Activated CD4-positive, alpha-beta memory T cell treated with anti-CD3 and anti-CD28 coated beads for 36 hours (primary cell): ENCODE results near the gene ZNF81. TPM values are rescaled to one million over a fixed set of nuclear protein-coding genes. Genes with fewer than 3 reads are reported as not detected.
A peak's percentile ranks its signal among the peaks of the same experiment; 100 is the strongest.
"Not testable (repeated sequence)": the region's sequence is repeated elsewhere in the genome, so short reads cannot be mapped to it uniquely, and the experiment has no call there.

ENCODE experiments used
- CTCF ChIA-PET: fragments of 350-600 bp; sonication (Branson Sonifier 250); formaldehyde crosslinking; loops from one replicate; lab custom pipeline; 2021; ENCODE audit warnings: antibody characterized with exemption, inconsistent platforms; lab: Charles Lee
- POLR2A ChIA-PET: fragments of 350-600 bp; sonication (Branson Sonifier 250); formaldehyde crosslinking; loops from one replicate; lab custom pipeline; 2021; ENCODE audit warnings: antibody characterized with exemption; lab: Charles Lee
- DNase-seq: peaks from one replicate; pipeline ENCODE4 v3.0.0-alpha.2; 2020
- H3K27ac Mint-ChIP-seq: one replicate; pipeline ENCODE4 v1.8.0; 2021; ENCODE audit warnings: mixed read lengths
- H3K27me3 Mint-ChIP-seq: one replicate; pipeline ENCODE4 v1.8.0; 2021; ENCODE audit warnings: mixed read lengths
- H3K36me3 Mint-ChIP-seq: one replicate; pipeline ENCODE4 v1.8.0; 2021; ENCODE audit warnings: mixed read lengths
- H3K4me1 Mint-ChIP-seq: one replicate; pipeline ENCODE4 v1.8.0; 2021; ENCODE audit warnings: low read depth, mixed read lengths
- H3K4me3 Mint-ChIP-seq: one replicate; pipeline ENCODE4 v1.8.0; 2021; ENCODE audit warnings: mild to moderate bottlenecking, mixed read lengths
- H3K9me3 Mint-ChIP-seq: one replicate; pipeline ENCODE4 v1.8.0; 2021; ENCODE audit warnings: mixed read lengths
- intact Hi-C: fragments of 100-400 bp; cut with micrococcal nuclease; formaldehyde crosslinking; loops from one replicate; pipeline ENCODE4 v1.15.1; 2023
- total RNA-seq, 2 experiments: library from RNA; stranded (reverse); gene quantifications; one replicate each; pipeline ENCODE4 v1.2.3, GENCODE V29; 2021

ZNF81 gene
- total RNA-seq, 2 experiments from 2014 or later, result 6.0 to 7.2 TPM

DNA sequence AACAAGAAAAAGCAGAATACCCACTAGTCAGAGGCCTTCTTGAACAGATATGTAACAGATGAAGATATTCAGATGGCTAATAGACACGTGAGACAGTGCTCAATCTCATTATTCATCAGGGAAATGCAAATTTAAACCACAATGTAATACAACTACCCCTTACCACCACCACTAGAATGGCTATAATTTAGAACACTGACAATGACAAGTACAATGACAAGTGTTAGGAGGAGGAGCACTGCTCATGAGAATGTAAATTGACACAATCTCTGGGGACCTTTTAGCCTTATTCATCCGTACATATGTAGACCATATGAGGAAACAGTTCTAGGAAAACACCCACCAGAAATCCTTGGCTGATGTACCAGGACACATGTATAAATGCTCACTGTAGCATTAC lies 13.1 kb downstream of the ZNF81 start:
- intact Hi-C loops, result loop anchor here (5.0 kb wide), 1 partner anchor 178 kb away; no protein-coding TSS in a partner anchor
- POLR2A ChIA-PET, result no interaction called here

DNA sequence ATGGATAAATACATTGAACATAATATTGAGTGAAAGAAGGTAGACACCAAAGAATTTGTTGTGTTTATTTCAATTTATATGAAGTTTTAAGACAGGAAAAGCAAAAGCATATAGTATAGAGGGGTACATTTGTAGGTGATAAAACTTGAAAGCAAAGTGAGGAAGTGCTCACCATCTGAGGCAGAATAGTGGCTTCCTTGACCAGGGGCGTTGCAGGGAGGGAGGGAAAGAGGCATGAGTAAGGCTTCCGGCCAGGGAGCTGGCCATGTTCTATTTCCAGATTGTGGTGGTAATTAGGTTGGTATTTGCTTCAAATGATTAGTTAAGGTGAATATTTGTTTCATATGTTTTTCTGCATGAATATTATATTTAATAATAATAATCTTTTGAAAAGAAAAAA lies 13.7 kb downstream of the ZNF81 start:
- H3K9me3 Mint-ChIP-seq, POLR2A ChIA-PET, H3K4me1 Mint-ChIP-seq, DNase-seq, H3K27ac Mint-ChIP-seq, H3K27me3 Mint-ChIP-seq, CTCF ChIA-PET, H3K4me3 Mint-ChIP-seq: not testable (repeated sequence)
- intact Hi-C loops, result loop anchor here (5.0 kb wide), 1 partner anchor 177 kb away; no protein-coding TSS in a partner anchor
- H3K36me3 Mint-ChIP-seq, result peaks cover 16% of the 10 kb centered on the region

More for the DNA sequence above, 13.1 kb downstream of the ZNF81 start:
- H3K4me3 Mint-ChIP-seq, result no peak overlapping the region
- H3K9me3 Mint-ChIP-seq, result no peaks in the 10 kb centered on the region
- no peaks in the 10 kb centered on the region for H3K27me3 Mint-ChIP-seq
- H3K4me1 Mint-ChIP-seq, result peaks cover under 1% of the 10 kb centered on the region
- peaks cover 16% of the 10 kb centered on the region for H3K36me3 Mint-ChIP-seq
- CTCF ChIA-PET, result no interaction called here
- no peak for DNase-seq
- no peak overlapping the region for H3K27ac Mint-ChIP-seq

DNA sequence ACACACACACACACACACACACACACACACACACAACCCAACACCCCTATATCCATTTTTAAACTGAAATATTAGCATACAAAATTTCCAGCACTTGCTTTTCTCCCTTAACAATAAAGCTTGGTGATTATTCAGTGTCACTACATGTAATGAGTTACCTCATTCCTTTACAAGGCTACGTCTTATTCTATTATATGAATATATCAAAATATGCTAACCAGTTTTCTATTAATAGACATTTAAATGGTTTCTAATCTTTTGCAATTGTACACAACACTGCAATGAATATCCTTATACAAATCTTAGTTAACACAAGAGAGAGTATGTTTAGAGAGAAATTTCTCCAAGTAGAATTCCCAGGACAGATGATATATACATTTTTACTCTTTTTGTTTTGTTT lies 14.2 kb downstream of the ZNF81 start:
- intact Hi-C loops, result loop anchor here (5.0 kb wide), 1 partner anchor 176 kb away; no protein-coding TSS in a partner anchor
- CTCF ChIA-PET, result no interaction called here
- Mint-ChIP-seq H3K9me3 (no peaks in the 10 kb centered on the region), H3K27ac (no peak overlapping the region), H3K4me1 (no peaks in the 10 kb centered on the region), H3K36me3 (peaks cover 16% of the 10 kb centered on the region), H3K27me3 (no peaks in the 10 kb centered on the region), H3K4me3 (no peak overlapping the region)
- POLR2A ChIA-PET, result no interaction called here
- DNase-seq, result no peak

DNA sequence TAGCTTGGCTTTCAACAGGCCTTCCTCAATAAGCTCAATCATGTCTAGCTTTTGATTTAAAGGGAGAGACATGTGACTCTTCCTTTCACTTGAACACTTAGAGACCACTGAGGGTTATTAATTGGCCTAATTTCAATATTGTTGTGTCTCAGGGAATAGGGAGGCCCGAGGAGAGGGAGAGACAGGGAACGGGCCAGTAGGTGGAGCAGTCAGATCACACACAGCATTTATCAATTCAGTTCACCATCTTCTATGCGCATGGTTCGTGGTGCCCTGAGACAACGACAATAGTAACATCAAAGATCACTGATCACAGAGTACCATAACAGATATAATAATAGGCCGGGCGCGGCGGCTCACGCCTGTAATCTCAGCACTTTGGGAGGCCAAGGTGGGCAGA lies 17.8 kb downstream of the ZNF81 start:
- intact Hi-C loops, result loop anchor here (5.0 kb wide), 1 partner anchor 173 kb away; no protein-coding TSS in a partner anchor
- H3K4me3 Mint-ChIP-seq, result no peak overlapping the region
- no peak overlapping the region for H3K27ac Mint-ChIP-seq
- no peaks in the 10 kb centered on the region for H3K27me3 Mint-ChIP-seq
- POLR2A ChIA-PET, result no interaction called here
- peak; percentile 22 for DNase-seq
- H3K4me1 Mint-ChIP-seq, result no peaks in the 10 kb centered on the region
- CTCF ChIA-PET, result interaction anchor here (0.7 to 2.5 kb wide), 3 partner anchors 22 to 172 kb away, joined by 3 to 12 read pairs (median 5); no protein-coding TSS in a partner anchor
- H3K36me3 Mint-ChIP-seq, result peaks cover 10% of the 10 kb centered on the region
- H3K9me3 Mint-ChIP-seq, result no peaks in the 10 kb centered on the region

DNA sequence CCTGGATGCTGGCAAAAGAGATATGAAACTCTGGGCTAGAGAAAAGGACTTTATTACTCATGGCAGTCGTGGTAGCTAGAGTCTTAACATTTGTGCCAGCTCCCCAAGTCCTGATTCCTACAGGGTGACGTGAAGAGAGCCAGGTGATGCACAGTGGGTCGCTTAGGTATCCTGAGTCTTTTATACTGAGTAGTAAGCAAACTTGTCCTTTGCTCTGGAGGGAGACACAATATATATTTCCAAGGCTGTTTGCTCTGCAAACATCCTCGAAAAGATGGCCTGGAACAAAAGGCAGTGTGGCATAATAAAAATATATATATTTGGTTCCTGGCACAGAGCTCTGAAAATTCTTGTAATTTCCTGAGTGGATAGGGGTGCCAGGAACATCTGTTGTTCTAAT lies 23.0 kb downstream of the ZNF81 start:
- H3K4me3 Mint-ChIP-seq, result no peak overlapping the region
- no peaks in the 10 kb centered on the region for H3K27me3 Mint-ChIP-seq
- no peaks in the 10 kb centered on the region for H3K9me3 Mint-ChIP-seq
- H3K36me3 Mint-ChIP-seq, result peaks cover 9% of the 10 kb centered on the region
- H3K27ac Mint-ChIP-seq, result no peak overlapping the region
- ChIA-PET POLR2A (no interaction called here), CTCF (no interaction called here)
- H3K4me1 Mint-ChIP-seq, result no peaks in the 10 kb centered on the region
- no peak for DNase-seq
- intact Hi-C loops, result no loop called here

DNA sequence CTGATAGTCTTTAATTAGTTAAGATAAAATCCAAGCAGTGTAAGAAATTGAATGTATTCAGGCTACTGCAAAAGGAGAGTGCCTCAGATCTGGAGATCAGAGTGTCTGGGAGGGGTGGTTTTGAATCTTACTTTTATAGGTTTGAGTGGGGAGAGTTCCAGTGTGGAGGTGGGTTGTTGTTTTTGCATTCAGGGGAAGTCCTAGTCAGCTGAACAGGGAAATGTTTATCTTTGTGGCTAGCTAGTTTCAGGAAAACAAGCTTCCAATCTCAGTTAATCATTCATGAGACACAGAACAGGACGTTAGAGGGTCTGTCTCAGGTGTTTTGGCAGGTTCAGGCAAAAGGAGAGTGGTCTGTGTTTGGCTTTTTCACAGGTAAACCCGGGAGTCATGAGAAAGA lies 26.0 kb downstream of the ZNF81 start:
- Mint-ChIP-seq H3K4me1 (no peaks in the 10 kb centered on the region), H3K36me3 (peaks cover 12% of the 10 kb centered on the region), H3K4me3 (no peak overlapping the region), H3K27me3 (no peaks in the 10 kb centered on the region), H3K9me3 (no peaks in the 10 kb centered on the region), H3K27ac (no peak overlapping the region)
- no peak for DNase-seq
- ChIA-PET POLR2A (no interaction called here), CTCF (no interaction called here)
- intact Hi-C loops, result no loop called here

DNA sequence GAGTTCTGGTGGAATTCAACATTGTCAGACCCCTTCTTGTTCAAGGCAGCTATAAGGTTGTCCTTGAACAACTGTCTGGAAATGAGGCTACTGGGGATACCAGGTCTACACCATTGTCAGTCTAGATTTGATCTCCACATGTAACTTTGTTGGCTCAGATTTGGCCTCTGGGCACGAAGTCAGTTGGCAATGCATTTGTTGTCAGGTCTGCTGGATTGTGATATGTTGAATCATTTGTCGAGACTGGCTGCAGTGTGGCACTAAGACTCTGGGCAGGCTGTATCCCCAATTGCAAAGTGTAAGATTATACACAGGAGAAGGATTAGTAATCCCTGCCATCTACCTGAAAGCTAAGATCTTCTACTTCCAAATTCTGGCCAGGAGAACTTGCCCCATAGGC lies 26.5 kb downstream of the ZNF81 start:
- ChIA-PET POLR2A (no interaction called here), CTCF (interaction anchor here (1.2 kb wide), 1 partner anchor 10 kb away, joined by 3 read pairs; no protein-coding TSS in a partner anchor)
- no peak for DNase-seq
- H3K36me3 Mint-ChIP-seq, result peaks cover 12% of the 10 kb centered on the region
- H3K4me3 Mint-ChIP-seq, result no peak overlapping the region
- intact Hi-C loops, result no loop called here
- H3K9me3 Mint-ChIP-seq, result no peaks in the 10 kb centered on the region
- H3K27me3 Mint-ChIP-seq, result no peaks in the 10 kb centered on the region
- H3K4me1 Mint-ChIP-seq, result no peaks in the 10 kb centered on the region
- no peak overlapping the region for H3K27ac Mint-ChIP-seq

DNA sequence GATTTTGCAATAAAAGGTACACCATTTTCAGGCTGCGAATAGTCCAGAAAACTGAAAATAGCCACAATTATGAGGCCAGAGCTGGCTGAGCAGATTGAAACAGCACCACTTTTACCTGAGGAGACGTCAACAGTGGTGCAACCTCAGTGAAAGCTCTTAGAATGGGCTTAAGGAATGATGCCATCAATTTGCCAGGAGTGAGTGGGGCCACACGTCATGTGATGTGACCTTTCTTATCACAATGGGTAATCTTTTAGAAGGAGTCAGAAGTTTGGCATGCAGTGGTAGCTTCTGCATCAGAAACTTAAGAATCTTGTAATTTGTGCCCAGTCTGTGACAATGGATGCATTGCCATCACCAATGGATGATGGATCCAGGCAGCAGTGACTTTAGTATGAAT lies 27.6 kb downstream of the ZNF81 start:
- POLR2A ChIA-PET, result no interaction called here
- H3K36me3 Mint-ChIP-seq, result peaks cover 13% of the 10 kb centered on the region
- no peaks in the 10 kb centered on the region for H3K9me3 Mint-ChIP-seq
- H3K27ac Mint-ChIP-seq, result no peak overlapping the region
- no peak overlapping the region for H3K4me3 Mint-ChIP-seq
- intact Hi-C loops, result no loop called here
- DNase-seq, result no peak
- H3K4me1 Mint-ChIP-seq, result no peaks in the 10 kb centered on the region
- H3K27me3 Mint-ChIP-seq, result no peaks in the 10 kb centered on the region
- CTCF ChIA-PET, result interaction anchor here (1.2 kb wide), 1 partner anchor 11 kb away, joined by 3 read pairs; no protein-coding TSS in a partner anchor

DNA sequence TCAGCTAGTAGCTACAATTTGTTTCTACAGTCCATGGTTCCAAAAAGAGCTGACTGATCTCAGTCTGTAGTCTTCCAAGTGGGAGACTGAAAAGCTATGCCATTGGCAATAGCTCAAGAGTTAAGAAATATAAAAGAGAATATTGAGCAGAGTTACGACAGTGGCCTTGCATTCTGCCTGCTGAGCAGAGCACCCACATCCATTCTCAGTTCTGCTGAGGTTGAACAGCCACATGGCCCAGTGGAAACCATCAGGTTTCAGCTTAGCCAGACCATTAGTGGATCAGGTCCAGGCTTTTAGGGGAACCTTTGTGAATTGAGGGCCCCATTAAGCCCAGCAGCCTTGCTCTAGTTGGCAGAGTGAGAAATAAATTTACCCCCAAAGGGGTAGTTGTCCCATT lies 28.1 kb downstream of the ZNF81 start:
- no peak overlapping the region for H3K4me3 Mint-ChIP-seq
- ChIA-PET POLR2A (no interaction called here), CTCF (no interaction called here)
- intact Hi-C loops, result no loop called here
- H3K27ac Mint-ChIP-seq, result no peak overlapping the region
- no peak for DNase-seq
- H3K9me3 Mint-ChIP-seq, result no peaks in the 10 kb centered on the region
- H3K4me1 Mint-ChIP-seq, result no peaks in the 10 kb centered on the region
- peaks cover 12% of the 10 kb centered on the region for H3K36me3 Mint-ChIP-seq
- H3K27me3 Mint-ChIP-seq, result no peaks in the 10 kb centered on the region

DNA sequence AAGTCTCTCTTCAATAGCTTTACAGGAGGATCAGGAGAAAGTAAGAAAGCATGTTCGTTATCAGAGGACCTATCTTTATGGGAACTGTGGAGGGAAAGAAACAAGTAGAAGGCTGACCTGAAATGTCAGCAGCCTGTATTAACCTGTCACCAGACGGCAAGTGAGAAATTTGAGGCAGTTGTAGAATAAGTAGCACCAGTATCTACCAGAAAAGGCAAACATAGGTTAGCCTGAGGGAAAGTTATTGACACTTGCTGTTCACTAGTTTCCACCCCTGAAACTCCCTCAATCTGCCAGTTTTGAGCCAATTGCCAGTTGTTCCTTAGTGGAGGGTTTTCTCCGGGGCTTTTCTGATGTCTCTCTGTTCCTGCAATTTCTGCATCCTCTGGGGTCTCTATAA lies 36.4 kb downstream of the ZNF81 start:
- DNase-seq, result no peak
- Mint-ChIP-seq H3K9me3 (peaks cover 24% of the 10 kb centered on the region), H3K27ac (no peak overlapping the region), H3K4me1 (no peaks in the 10 kb centered on the region), H3K36me3 (peaks cover 39% of the 10 kb centered on the region), H3K27me3 (no peaks in the 10 kb centered on the region), H3K4me3 (no peak overlapping the region)
- intact Hi-C loops, result no loop called here
- POLR2A ChIA-PET, result no interaction called here
- CTCF ChIA-PET, result no interaction called here

DNA sequence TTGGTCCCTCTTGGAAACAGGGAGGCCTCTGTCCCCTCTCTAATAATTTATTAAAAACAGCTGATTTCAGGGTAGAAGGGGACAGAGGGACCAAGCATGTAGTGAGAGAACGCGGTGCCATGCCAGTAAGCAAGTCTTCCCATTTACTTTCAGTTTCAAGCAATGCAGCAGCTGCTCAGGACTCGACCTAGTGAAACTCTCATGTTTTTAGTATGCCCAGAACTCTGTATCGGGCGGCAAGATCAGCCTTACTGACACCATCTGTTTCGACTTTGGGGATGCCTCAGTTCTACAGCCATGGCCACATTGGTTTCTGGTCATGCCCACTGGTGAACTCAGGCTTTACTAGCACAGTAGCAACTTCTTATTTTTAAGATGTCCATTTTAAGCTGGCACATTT lies 40.6 kb downstream of the ZNF81 start:
- Mint-ChIP-seq H3K4me3 (no peak overlapping the region), H3K4me1 (no peaks in the 10 kb centered on the region), H3K9me3 (peaks cover 14% of the 10 kb centered on the region), H3K27ac (no peak overlapping the region), H3K36me3 (peaks cover 31% of the 10 kb centered on the region), H3K27me3 (no peaks in the 10 kb centered on the region)
- ChIA-PET POLR2A (no interaction called here), CTCF (no interaction called here)
- no peak for DNase-seq
- intact Hi-C loops, result no loop called here

DNA sequence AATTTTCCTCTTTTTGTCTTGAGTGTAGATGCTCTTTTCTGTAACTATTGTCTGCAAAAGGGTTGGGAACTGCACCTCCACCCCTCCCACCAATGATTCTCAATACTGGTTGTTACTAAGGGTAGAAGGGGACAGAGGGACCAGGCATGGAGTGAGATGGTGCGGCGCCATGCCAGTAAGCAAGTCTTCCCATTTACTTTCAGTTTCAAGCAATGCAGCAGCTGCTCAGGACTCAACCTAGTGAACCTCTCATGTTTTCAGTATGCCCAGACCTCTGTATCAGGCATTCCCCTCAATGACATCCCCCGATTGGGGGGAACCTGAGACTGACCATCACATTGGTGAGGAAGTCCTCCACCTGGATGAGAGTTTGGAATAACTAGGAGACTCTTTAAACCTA lies 41.5 kb downstream of the ZNF81 start:
- Mint-ChIP-seq H3K27ac (no peak overlapping the region), H3K36me3 (peaks cover 25% of the 10 kb centered on the region), H3K4me3 (no peak overlapping the region), H3K9me3 (peaks cover 7% of the 10 kb centered on the region), H3K27me3 (no peaks in the 10 kb centered on the region), H3K4me1 (no peaks in the 10 kb centered on the region)
- POLR2A ChIA-PET, result no interaction called here
- CTCF ChIA-PET, result no interaction called here
- no peak for DNase-seq
- intact Hi-C loops, result no loop called here

DNA sequence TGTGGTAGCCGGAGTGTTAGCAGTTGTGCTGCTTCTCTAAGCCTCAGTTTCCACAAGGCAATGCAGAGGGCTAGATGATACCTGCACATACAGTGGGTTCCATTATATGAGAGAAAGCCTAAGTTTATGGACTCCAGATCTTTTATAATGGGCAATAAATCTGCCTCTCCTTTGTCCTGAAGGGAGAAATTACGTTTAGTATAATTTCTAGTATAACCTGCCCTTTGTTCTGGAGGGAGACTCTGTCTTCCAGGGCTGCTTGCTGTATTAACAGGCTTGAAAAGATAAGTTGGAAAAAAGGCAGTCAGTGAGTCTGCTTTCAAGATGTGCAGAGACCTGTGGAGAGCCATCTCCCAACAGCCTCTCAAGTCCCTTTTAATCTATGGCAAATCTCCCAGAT lies 42.8 kb downstream of the ZNF81 start:
- H3K4me3 Mint-ChIP-seq, result no peak overlapping the region
- no peaks in the 10 kb centered on the region for H3K4me1 Mint-ChIP-seq
- ChIA-PET POLR2A (no interaction called here), CTCF (no interaction called here)
- intact Hi-C loops, result no loop called here
- H3K27me3 Mint-ChIP-seq, result no peaks in the 10 kb centered on the region
- H3K27ac Mint-ChIP-seq, result no peak overlapping the region
- no peaks in the 10 kb centered on the region for H3K9me3 Mint-ChIP-seq
- DNase-seq, result no peak
- H3K36me3 Mint-ChIP-seq, result peaks cover 15% of the 10 kb centered on the region
